HuH-7.5 (cell line): ENCODE measurements around the gene KCNS1.

ENCODE experiments used
- DNase-seq: peaks from one replicate; pipeline ENCODE4 v3.0.0; 2011; ENCODE audit warnings: low spot score

KCNS1 gene

GRCh38 chr20:45105317-45105716 is 4.4 kb upstream of the KCNS1 start:
- no peak for DNase-seq

GRCh38 chr20:45104786-45105185 is 3.9 kb upstream of the KCNS1 start:
- DNase-seq: no peak

- DNase-seq: no peak
Observed at GRCh38 chr20:45103072-45103471, 2.1 kb upstream of the KCNS1 start.

GRCh38 chr20:45101333-45101850 is 465 bp upstream of the KCNS1 start:
- DNase-seq: no peak

- no peak for DNase-seq
Observed at GRCh38 chr20:45098103-45098773, 2.7 kb downstream of the KCNS1 start.

- no peak for DNase-seq
Observed at GRCh38 chr20:45097485-45098102, 3.3 kb downstream of the KCNS1 start.

GRCh38 chr20:45096781-45097180 is 4.1 kb downstream of the KCNS1 start:
- DNase-seq: no peak

- peak; percentile 75 for DNase-seq
Observed at GRCh38 chr20:45095805-45096238, 5.1 kb downstream of the KCNS1 start.

- DNase-seq: no peak
Observed at GRCh38 chr20:45094864-45095574, 5.9 kb downstream of the KCNS1 start.

- DNase-seq: no peak
Observed at GRCh38 chr20:45094201-45094600, 6.7 kb downstream of the KCNS1 start.

GRCh38 chr20:45092898-45093297 is 8.0 kb downstream of the KCNS1 start:
- no peak for DNase-seq

- DNase-seq: no peak
Observed at GRCh38 chr20:45091366-45091765, 9.6 kb downstream of the KCNS1 start.

GRCh38 chr20:45090481-45090880 is 10.4 kb downstream of the KCNS1 start:
- no peak for DNase-seq

- DNase-seq: no peak
Observed at GRCh38 chr20:45088247-45088646, 12.7 kb downstream of the KCNS1 start.

GRCh38 chr20:45087814-45088213 is 13.1 kb downstream of the KCNS1 start:
- DNase-seq: no peak

- DNase-seq: no peak
Observed at GRCh38 chr20:45087097-45087790, 13.7 kb downstream of the KCNS1 start.

- DNase-seq: no peak
Observed at GRCh38 chr20:45085867-45086266, 15.1 kb downstream of the KCNS1 start.

GRCh38 chr20:45085289-45085688 is 15.6 kb downstream of the KCNS1 start:
- DNase-seq: no peak

GRCh38 chr20:45083127-45083526 is 17.8 kb downstream of the KCNS1 start:
- no peak for DNase-seq

- no peak for DNase-seq
Observed at GRCh38 chr20:45082468-45082867, 18.5 kb downstream of the KCNS1 start.

- no peak for DNase-seq
Observed at GRCh38 chr20:45080867-45081624, 19.9 kb downstream of the KCNS1 start.

GRCh38 chr20:45077559-45077958 is 23.4 kb downstream of the KCNS1 start:
- DNase-seq: no peak
